ENCODE results near the gene RAD51AP2.

Gene RAD51AP2

DNA sequence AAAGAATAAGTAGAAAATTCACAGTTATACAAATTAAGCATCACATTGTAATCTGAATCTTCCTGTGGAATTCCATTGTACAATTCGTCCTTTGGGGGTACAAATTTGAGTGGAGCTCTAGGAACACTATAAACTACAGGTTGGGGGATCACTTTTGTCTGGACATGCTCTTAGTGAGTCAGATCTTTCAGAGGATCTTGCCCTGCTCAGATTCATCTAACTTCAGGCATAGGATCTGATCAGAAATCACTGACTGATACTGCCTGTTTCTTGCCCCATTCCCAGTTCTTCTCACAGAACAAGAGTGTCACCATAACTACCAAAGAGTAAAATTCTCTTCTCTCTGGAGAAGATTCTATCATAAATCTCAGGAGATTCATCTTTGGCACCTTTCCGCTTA lies 11.5 kb upstream of the RAD51AP2 start:
- H4K20me1 ChIP-seq (ENCODE audit: insufficient read depth, low read length, poor library complexity, severe bottlenecking): no peaks in the 10 kb centered on the region
- H3K9ac ChIP-seq (ENCODE audit: low read depth, low read length, poor library complexity, severe bottlenecking): no peak overlapping the region
- H3K36me3 ChIP-seq (ENCODE audit: insufficient read depth, low read length): no peaks in the 10 kb centered on the region
- no peak for TF ChIP-seq EZH2phosphoT487 (IDR thresholded peaks at IDR 0.05; ENCODE audit: borderline replicate concordance)
- TF ChIP-seq, protein P1, sequence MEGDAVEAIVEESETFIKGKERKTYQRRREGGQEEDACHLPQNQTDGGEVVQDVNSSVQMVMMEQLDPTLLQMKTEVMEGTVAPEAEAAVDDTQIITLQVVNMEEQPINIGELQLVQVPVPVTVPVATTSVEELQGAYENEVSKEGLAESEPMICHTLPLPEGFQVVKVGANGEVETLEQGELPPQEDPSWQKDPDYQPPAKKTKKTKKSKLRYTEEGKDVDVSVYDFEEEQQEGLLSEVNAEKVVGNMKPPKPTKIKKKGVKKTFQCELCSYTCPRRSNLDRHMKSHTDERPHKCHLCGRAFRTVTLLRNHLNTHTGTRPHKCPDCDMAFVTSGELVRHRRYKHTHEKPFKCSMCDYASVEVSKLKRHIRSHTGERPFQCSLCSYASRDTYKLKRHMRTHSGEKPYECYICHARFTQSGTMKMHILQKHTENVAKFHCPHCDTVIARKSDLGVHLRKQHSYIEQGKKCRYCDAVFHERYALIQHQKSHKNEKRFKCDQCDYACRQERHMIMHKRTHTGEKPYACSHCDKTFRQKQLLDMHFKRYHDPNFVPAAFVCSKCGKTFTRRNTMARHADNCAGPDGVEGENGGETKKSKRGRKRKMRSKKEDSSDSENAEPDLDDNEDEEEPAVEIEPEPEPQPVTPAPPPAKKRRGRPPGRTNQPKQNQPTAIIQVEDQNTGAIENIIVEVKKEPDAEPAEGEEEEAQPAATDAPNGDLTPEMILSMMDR (conservative IDR thresholded peaks at IDR 0.05; ENCODE audit: low read length): no peak
- no peaks in the 10 kb centered on the region for H3F3A ChIP-seq (ENCODE audit: low read depth)
- H3K79me2 ChIP-seq (ENCODE audit: insufficient read depth, low read length): no peaks in the 10 kb centered on the region
- H3K9me3 ChIP-seq (ENCODE audit: insufficient read depth, low read depth, low read length): no peaks in the 10 kb centered on the region
- no peaks in the 10 kb centered on the region for H3K4me1 ChIP-seq (ENCODE audit: insufficient read depth, low read length, poor library complexity, severe bottlenecking)
- H3K27me3 ChIP-seq (ENCODE audit: insufficient read depth, low read length, poor library complexity, severe bottlenecking): no peaks in the 10 kb centered on the region
- no peaks in the 10 kb centered on the region for H3K9me2 ChIP-seq (replicated peaks; ENCODE audit: low read depth, low read length)
- no peak overlapping the region for H2AFZ ChIP-seq (ENCODE audit: low read length)
- H3K4me2 ChIP-seq (ENCODE audit: low read depth, low read length, poor library complexity, severe bottlenecking): no peak overlapping the region
- H3K4me3 ChIP-seq (ENCODE audit: low read length, poor library complexity, severe bottlenecking): no peak overlapping the region

GRCh38 chr2:17522303-17522702 lies 4.1 kb upstream of the RAD51AP2 start:
- Histone ChIP-seq H3K4me3 (ENCODE audit: low read length, poor library complexity, severe bottlenecking) (no peak overlapping the region), H3K9me3 (ENCODE audit: insufficient read depth, low read depth, low read length) (no peaks in the 10 kb centered on the region), H3F3A (ENCODE audit: low read depth) (no peaks in the 10 kb centered on the region), H3K9ac (ENCODE audit: low read depth, low read length, poor library complexity, severe bottlenecking) (no peak overlapping the region), H2AFZ (ENCODE audit: low read length) (no peak overlapping the region), H3K4me1 (ENCODE audit: insufficient read depth, low read length, poor library complexity, severe bottlenecking) (no peaks in the 10 kb centered on the region), H4K20me1 (ENCODE audit: insufficient read depth, low read length, poor library complexity, severe bottlenecking) (no peaks in the 10 kb centered on the region), H3K9me2 (replicated peaks; ENCODE audit: low read depth, low read length) (no peaks in the 10 kb centered on the region), H3K79me2 (ENCODE audit: insufficient read depth, low read length) (no peaks in the 10 kb centered on the region), H3K36me3 (ENCODE audit: insufficient read depth, low read length) (no peaks in the 10 kb centered on the region), H3K27me3 (ENCODE audit: insufficient read depth, low read length, poor library complexity, severe bottlenecking) (no peaks in the 10 kb centered on the region), H3K4me2 (ENCODE audit: low read depth, low read length, poor library complexity, severe bottlenecking) (no peak overlapping the region)
- no peak for TF ChIP-seq EZH2phosphoT487 (IDR thresholded peaks at IDR 0.05; ENCODE audit: borderline replicate concordance)
- TF ChIP-seq, protein P1 (conservative IDR thresholded peaks at IDR 0.05; ENCODE audit: low read length): no peak

DNA sequence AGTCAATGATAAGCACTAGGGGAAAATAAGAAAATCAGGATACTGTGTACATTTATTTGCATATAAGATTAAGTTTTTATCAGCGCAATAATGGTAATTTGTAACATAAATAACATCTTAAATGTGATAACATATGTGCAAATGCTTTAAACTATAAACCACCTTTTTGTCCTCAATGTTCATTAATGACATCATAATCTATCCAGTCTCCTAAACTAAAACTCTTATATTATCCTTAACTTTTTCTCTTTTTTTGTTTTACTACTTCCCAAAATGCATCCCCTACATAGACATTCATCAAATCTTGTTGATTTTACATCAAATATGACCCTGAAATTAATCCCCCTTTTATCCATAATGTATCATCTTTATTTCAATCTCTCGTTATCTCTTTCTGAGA lies 3.4 kb upstream of the RAD51AP2 start:
- Histone ChIP-seq H2AFZ (ENCODE audit: low read length) (no peak overlapping the region), H3K4me1 (ENCODE audit: insufficient read depth, low read length, poor library complexity, severe bottlenecking) (no peaks in the 10 kb centered on the region), H3K9ac (ENCODE audit: low read depth, low read length, poor library complexity, severe bottlenecking) (no peak overlapping the region), H3K4me3 (ENCODE audit: low read length, poor library complexity, severe bottlenecking) (no peak overlapping the region), H3K9me2 (replicated peaks; ENCODE audit: low read depth, low read length) (no peaks in the 10 kb centered on the region), H3K36me3 (ENCODE audit: insufficient read depth, low read length) (no peaks in the 10 kb centered on the region), H3K27me3 (ENCODE audit: insufficient read depth, low read length, poor library complexity, severe bottlenecking) (no peaks in the 10 kb centered on the region), H3K4me2 (ENCODE audit: low read depth, low read length, poor library complexity, severe bottlenecking) (no peak overlapping the region), H4K20me1 (ENCODE audit: insufficient read depth, low read length, poor library complexity, severe bottlenecking) (no peaks in the 10 kb centered on the region), H3F3A (ENCODE audit: low read depth) (no peaks in the 10 kb centered on the region), H3K9me3 (ENCODE audit: insufficient read depth, low read depth, low read length) (no peaks in the 10 kb centered on the region), H3K79me2 (ENCODE audit: insufficient read depth, low read length) (no peaks in the 10 kb centered on the region)
- TF ChIP-seq, protein P1 (conservative IDR thresholded peaks at IDR 0.05; ENCODE audit: low read length): no peak
- TF ChIP-seq EZH2phosphoT487 (IDR thresholded peaks at IDR 0.05; ENCODE audit: borderline replicate concordance): no peak
